ENCODE data around the gene RAB36.

The RAB36 gene

DNA sequence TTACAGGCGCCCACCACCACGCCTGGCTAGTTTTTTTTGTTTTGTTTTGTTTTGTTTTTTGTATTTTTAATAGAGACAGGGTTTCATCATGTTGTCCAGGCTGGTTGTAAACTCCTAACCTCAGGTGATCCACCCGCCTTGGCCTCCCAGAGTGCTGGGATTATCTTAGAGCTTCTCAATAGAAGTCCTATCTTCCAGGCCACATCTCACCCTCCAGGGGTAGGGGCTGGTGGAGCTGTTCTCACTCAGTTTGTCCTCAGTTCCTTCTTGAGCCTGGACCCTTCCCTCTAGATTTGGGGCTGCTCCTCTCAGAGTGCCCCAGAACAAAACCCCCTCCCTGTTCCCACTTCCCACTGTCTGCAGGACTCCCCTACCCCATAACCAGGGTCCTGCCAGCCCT lies 66.3 kb downstream of the RAB36 start:
- no peak for DNase-seq

DNA sequence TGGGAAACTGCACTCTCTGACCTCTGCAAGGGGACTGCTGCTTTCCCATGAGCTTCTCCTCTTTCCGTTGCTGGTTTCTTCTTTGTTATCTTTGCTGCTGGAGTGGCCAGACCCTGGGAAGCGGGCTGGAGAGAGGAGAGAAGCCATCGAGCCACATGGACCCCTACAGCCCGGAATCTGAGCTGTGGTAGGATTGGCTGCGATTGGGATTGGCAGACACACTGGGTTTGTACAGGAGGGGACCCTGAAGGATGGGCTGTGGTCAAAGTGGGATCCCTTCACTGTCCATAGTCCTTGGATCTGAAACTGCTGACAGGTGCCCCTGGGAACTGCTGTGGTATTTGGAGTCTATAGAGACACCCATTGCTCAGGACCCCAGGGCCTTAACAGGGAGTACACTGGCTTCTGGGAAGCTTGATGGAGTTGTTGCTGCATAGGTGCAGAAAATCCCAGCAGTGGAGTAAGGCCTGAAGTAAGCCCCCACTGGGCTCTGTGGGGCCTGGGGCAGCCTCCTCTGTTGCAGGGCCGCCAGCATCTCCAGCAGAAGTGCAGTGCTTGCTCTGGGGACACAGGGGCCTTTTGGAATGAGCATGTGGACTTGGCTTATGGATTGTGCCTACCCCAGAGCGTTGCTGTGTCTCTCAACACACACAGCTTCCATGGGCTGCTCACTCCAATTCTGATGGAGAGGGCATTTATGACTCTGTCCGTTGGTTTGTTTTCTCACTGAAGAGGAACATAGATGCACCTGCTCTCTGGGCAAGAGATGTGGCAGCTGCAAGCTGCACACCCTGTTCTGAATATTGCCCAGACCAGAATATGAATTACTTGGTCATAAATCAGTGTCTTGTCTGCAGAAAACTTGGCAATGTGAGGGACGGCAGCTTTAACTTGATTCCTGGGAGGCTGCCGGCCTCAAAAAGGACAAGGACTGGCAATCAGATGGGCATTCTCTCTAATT lies 67.1 kb downstream of the RAB36 start:
- no peak for DNase-seq

DNA sequence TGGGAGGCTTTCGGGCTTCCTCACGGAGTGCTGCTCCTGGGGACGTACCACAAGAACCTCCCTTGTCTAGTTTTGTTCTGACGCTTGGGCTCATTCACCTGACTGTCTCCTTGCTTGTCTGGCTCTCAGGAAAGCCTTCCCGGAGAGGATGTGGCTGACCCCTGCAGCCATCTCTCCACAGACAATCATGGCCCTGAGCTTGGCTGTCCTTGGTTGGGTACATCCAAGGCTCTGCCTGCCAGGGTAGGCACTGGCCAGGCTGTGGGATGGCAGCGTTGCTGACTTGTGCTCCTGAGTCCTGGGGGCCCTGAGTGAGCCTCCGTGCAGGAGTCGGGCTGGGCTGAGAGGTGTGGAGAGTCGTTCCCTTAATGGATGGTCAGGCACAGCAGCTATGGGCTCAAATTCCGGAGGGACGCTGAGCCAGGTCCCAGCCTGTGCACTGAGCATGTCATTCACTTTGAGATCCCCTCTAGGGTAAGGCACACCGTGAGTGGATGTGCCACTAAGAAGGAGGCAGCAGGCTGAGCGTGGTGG lies 67.8 kb downstream of the RAB36 start:
- DNase-seq, result no peak

DNA sequence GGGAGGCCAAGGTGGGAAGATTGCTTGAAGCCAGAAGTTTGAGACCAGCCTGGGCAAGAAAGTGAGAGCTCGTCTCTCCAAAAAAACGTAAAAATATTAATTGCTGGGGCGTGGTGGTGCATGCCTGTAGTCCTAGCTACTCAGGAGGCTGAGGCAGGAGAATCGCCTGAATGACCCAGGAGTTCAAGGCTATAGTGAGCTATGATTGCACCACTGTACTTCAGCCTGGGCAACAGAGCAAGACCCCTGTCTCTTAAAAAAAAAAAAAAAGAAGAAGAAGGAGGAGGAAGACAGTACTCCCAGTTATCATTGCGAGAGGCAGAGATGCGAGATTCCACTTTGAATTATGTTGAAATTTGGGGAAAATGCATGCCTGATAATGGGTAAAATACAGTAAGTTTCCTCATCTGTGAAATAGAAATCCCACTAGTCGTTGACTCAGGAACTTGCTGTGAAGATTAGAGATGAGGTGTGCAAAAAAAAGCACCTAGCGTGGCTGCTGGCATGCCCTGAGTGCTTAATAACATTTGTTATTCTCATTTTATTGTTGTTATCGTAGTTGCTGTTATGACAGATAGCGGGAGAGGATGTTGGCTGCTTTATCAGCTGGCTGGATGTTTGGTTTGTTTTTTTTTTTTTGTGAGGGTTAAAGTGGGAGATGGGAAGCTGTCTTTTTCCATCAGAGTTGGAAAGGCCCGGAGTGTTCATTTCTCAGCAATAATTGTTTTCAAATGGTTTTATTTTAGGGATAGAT lies 68.5 kb downstream of the RAB36 start:
- no peak for DNase-seq

All from activated naive CD4-positive, alpha-beta T cell treated with Interleukin-2 at 50 U/mL for 16 hours (primary cell).